ENCODE results near the gene TMEM179. TPM values are rescaled to one million over a fixed set of nuclear protein-coding genes. Genes with fewer than 3 reads are reported as not detected.

TMEM179 gene
- total and polyA plus RNA-seq, 2 of the 13 experiments (the other 11 are each of a cell fraction or from before 2014, with no cell fraction given): not detected

GRCh38 chr14:104654119-104654518 lies 49.5 kb upstream of the TMEM179 start (continued):
- TF ChIP-seq KAT2B (IDR thresholded peaks at IDR 0.05; ENCODE audit: borderline replicate concordance, low read depth, low read length): no peak
- no peak for TF ChIP-seq ZNF782 (CRISPR knock-in tag; IDR thresholded peaks at IDR 0.05; ENCODE audit: borderline replicate concordance)
- TF ChIP-seq SMC3 (IDR thresholded peaks at IDR 0.05; ENCODE audit: low read length): no peak
- TF ChIP-seq ZNF619 (CRISPR knock-in tag; IDR thresholded peaks at IDR 0.05): no peak
- no peak for TF ChIP-seq ZKSCAN1 (IDR thresholded peaks at IDR 0.05; ENCODE audit: low read length)
- no peak for TF ChIP-seq ZSCAN30 (CRISPR knock-in tag; IDR thresholded peaks at IDR 0.05)
- TF ChIP-seq THYN1 (CRISPR knock-in tag; IDR thresholded peaks at IDR 0.05; ENCODE audit: borderline replicate concordance, low read depth): no peak
- 0 out of 2 replicates have a peak, but pooled peaks have one; percentile 53 for TF ChIP-seq ATF7-NPFF (CRISPR knock-in tag; IDR thresholded peaks at IDR 0.05; ENCODE audit: low read depth)
- TF ChIP-seq TAF1 (CRISPR knock-in tag; IDR thresholded peaks at IDR 0.05): no peak
- TF ChIP-seq MBD4 (IDR thresholded peaks at IDR 0.05; ENCODE audit: borderline replicate concordance, low read length): no peak
- no peak; the same call in 1 of the 2 replicates for TF ChIP-seq ZNF567 (CRISPR knock-in tag; IDR thresholded peaks at IDR 0.05; ENCODE audit: borderline replicate concordance)
- TF ChIP-seq SRF (IDR thresholded peaks at IDR 0.05; ENCODE audit: low read depth, low read length): no peak
- no peak for TF ChIP-seq PTBP1 (IDR thresholded peaks at IDR 0.05; ENCODE audit: low read depth, low read length, poor library complexity, severe bottlenecking)
- TF ChIP-seq PREB (CRISPR knock-in tag; IDR thresholded peaks at IDR 0.05): no peak
- TF ChIP-seq ZNF746 (CRISPR knock-in tag; IDR thresholded peaks at IDR 0.05): peak; percentile 80
- TF ChIP-seq KLF9 (CRISPR knock-in tag; IDR thresholded peaks at IDR 0.05; ENCODE audit: low read depth): no peak
- no peak for TF ChIP-seq CREB1 (IDR thresholded peaks at IDR 0.05)
- no peak for TF ChIP-seq CREB1 (CRISPR knock-in tag; IDR thresholded peaks at IDR 0.05)
- TF ChIP-seq HNRNPK (IDR thresholded peaks at IDR 0.05; ENCODE audit: low read depth, low read length, poor library complexity, severe bottlenecking): no peak
- no peak for TF ChIP-seq CBX2 (IDR thresholded peaks at IDR 0.05; ENCODE audit: low read depth, low read length)
- no peak for TF ChIP-seq CBX2 (CRISPR knock-in tag; IDR thresholded peaks at IDR 0.05; ENCODE audit: low read depth)
- no peak for TF ChIP-seq ZFP91 (CRISPR knock-in tag; IDR thresholded peaks at IDR 0.05; ENCODE audit: borderline replicate concordance)
- TF ChIP-seq SRSF1 (optimal IDR thresholded peaks at IDR 0.05; ENCODE audit: low read depth, low read length): no peak
- 0 out of 2 replicates have a peak, but pooled peaks have one; percentile 44 for TF ChIP-seq FOXK2 (IDR thresholded peaks at IDR 0.05)
- TF ChIP-seq MAF1 (CRISPR knock-in tag; IDR thresholded peaks at IDR 0.05; ENCODE audit: borderline replicate concordance): no peak
- TF ChIP-seq GMEB2 (CRISPR knock-in tag; IDR thresholded peaks at IDR 0.05; ENCODE audit: low read depth): no peak
- TF ChIP-seq NFE2L1 (CRISPR knock-in tag; IDR thresholded peaks at IDR 0.05; ENCODE audit: borderline replicate concordance): no peak
- peak; percentile 66; the same call in 1 of the 2 replicates for TF ChIP-seq ZMYM3 (CRISPR knock-in tag; IDR thresholded peaks at IDR 0.05)
- no peak for TF ChIP-seq PBX3 (CRISPR knock-in tag; IDR thresholded peaks at IDR 0.05; ENCODE audit: borderline replicate concordance)

Data from HepG2 (cell line).